IPS DF 4.7 (cell line): ENCODE data around the gene NIPAL3.
"Not testable (repeated sequence)": the region's sequence is repeated elsewhere in the genome, so short reads cannot be mapped to it uniquely, and the experiment has no call there.

Experiments used
- DNase-seq: peaks from one replicate; pipeline ENCODE4 v3.0.0-alpha.2; 2013; ENCODE audit warnings: low spot score; ENCODE audit errors: extremely low read depth

Gene NIPAL3

GRCh38 chr1:24515671-24516209, 100.1 kb downstream of the NIPAL3 start:
- not testable (repeated sequence) for DNase-seq

GRCh38 chr1:24516506-24516905, 100.9 kb downstream of the NIPAL3 start:
- no peak for DNase-seq

GRCh38 chr1:24517898-24518297, 102.3 kb downstream of the NIPAL3 start:
- no peak for DNase-seq

GRCh38 chr1:24520282-24520681, 104.7 kb downstream of the NIPAL3 start:
- DNase-seq: not testable (repeated sequence)
